B cell (primary cell): ENCODE results near the gene SULT1C4.

Experiments used
- EZH2 ChIP-seq: IDR thresholded peaks from 2 replicates; pipeline ENCODE4 v1.6.1; 2012; ENCODE audit warnings: borderline replicate concordance, low read depth, mild to moderate bottlenecking, moderate library complexity, low read length; ENCODE audit not compliant: insufficient read depth, poor library complexity, severe bottlenecking
- TF ChIP-seq, protein P1 (sequence below): fragments of 200-600 bp; IDR thresholded peaks from one replicate; pipeline ENCODE4 v1.8.0; 2022; ENCODE audit warnings: antibody characterized with exemption, mild to moderate bottlenecking

DNA sequence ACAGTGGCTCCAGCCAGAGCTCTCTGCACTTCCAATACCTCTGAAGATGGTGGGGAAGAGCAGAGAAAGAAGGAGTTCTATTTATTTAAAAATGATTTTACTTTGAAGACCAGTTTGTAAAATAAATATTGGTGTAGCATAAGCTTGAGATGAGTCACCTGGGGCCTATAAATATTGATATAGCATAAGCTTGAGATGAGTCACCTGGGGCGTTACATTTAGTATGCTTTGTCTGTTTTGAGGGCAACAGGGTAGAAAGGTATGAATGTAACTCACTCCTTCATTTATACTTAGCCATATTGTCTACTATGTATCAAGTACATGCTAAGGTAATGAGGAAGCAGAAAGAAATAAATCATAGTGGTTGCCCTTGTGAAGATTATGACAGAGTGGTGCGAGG is 7.7 kb upstream of the SULT1C4 start:
- TF ChIP-seq, protein P1, sequence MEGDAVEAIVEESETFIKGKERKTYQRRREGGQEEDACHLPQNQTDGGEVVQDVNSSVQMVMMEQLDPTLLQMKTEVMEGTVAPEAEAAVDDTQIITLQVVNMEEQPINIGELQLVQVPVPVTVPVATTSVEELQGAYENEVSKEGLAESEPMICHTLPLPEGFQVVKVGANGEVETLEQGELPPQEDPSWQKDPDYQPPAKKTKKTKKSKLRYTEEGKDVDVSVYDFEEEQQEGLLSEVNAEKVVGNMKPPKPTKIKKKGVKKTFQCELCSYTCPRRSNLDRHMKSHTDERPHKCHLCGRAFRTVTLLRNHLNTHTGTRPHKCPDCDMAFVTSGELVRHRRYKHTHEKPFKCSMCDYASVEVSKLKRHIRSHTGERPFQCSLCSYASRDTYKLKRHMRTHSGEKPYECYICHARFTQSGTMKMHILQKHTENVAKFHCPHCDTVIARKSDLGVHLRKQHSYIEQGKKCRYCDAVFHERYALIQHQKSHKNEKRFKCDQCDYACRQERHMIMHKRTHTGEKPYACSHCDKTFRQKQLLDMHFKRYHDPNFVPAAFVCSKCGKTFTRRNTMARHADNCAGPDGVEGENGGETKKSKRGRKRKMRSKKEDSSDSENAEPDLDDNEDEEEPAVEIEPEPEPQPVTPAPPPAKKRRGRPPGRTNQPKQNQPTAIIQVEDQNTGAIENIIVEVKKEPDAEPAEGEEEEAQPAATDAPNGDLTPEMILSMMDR = no peak
- TF ChIP-seq EZH2 = no peak
